GM18520 (cell line): ENCODE results near the gene CBX4.
"Not testable (repeated sequence)": the region's sequence is repeated elsewhere in the genome, so short reads cannot be mapped to it uniquely, and the experiment has no call there.

Experiments used
- ATAC-seq: cut with Tn5 transposase; IDR thresholded peaks from one replicate; pipeline ENCODE4 v1.9.1; 2021; ENCODE audit not compliant: unreplicated experiment

CBX4 gene

GRCh38 chr17:79861413-79862216, 22.4 kb upstream of the CBX4 start:
- ATAC-seq = no peak

GRCh38 chr17:79859676-79860615, 20.7 kb upstream of the CBX4 start:
- no peak for ATAC-seq

- ATAC-seq = no peak
Measured at GRCh38 chr17:79857095-79857494, 17.9 kb upstream of the CBX4 start.

- ATAC-seq = no peak
Measured at GRCh38 chr17:79855331-79856124, 16.3 kb upstream of the CBX4 start.

GRCh38 chr17:79854080-79855060, 15.1 kb upstream of the CBX4 start:
- ATAC-seq = no peak

GRCh38 chr17:79853168-79853567, 13.9 kb upstream of the CBX4 start:
- not testable (repeated sequence) for ATAC-seq

GRCh38 chr17:79852748-79853147, 13.5 kb upstream of the CBX4 start:
- no peak for ATAC-seq

- ATAC-seq = no peak
Measured at GRCh38 chr17:79851461-79851817, 12.2 kb upstream of the CBX4 start.

GRCh38 chr17:79850571-79851460, 11.6 kb upstream of the CBX4 start:
- ATAC-seq = no peak

GRCh38 chr17:79849953-79850352, 10.7 kb upstream of the CBX4 start:
- ATAC-seq = no peak

GRCh38 chr17:79848370-79848766, 9.1 kb upstream of the CBX4 start:
- ATAC-seq = no peak

GRCh38 chr17:79847698-79848369, 8.6 kb upstream of the CBX4 start:
- ATAC-seq = no peak

- no peak for ATAC-seq
Measured at GRCh38 chr17:79845601-79845949, 6.3 kb upstream of the CBX4 start.

- no peak for ATAC-seq
Measured at GRCh38 chr17:79844869-79845600, 5.8 kb upstream of the CBX4 start.

GRCh38 chr17:79843816-79844800, 4.9 kb upstream of the CBX4 start:
- no peak for ATAC-seq

- ATAC-seq = no peak
Measured at GRCh38 chr17:79843474-79843815, 4.2 kb upstream of the CBX4 start.
